ENCODE data around the gene EIF4E3.

- TF ChIP-seq MXI1 (IDR thresholded peaks at IDR 0.05; ENCODE audit: low read depth, low read length), result no peak
- no peak for TF ChIP-seq RCOR1 (conservative IDR thresholded peaks at IDR 0.05; ENCODE audit: low read depth, low read length)
- TF ChIP-seq MLLT1 (IDR thresholded peaks at IDR 0.05), result no peak
- no peak for TF ChIP-seq CTCF (IDR thresholded peaks at IDR 0.05 in 2 of 3, conservative IDR thresholded peaks at IDR 0.05 in 1 of 3; ENCODE audit: control insufficient read depth in 2 of 3, extremely low read depth in 1 of 3, insufficient read depth in 1 of 3, low read depth in 3 of 3, low read length in 3 of 3)
- no peak for TF ChIP-seq PBX3 (IDR thresholded peaks at IDR 0.05; ENCODE audit: insufficient replicate concordance, low read depth, low read length)
- no peak for TF ChIP-seq YY1 (IDR thresholded peaks at IDR 0.05; ENCODE audit: low read depth, low read length)
- no peak for TF ChIP-seq POLR2AphosphoS2 (IDR thresholded peaks at IDR 0.05; ENCODE audit: low read depth, low read length)
- TF ChIP-seq STAT3 (IDR thresholded peaks at IDR 0.05; ENCODE audit: low read depth, low read length), result no peak
- TF ChIP-seq CREM (IDR thresholded peaks at IDR 0.05; ENCODE audit: low read depth), result no peak
- TF ChIP-seq POLR2A (IDR thresholded peaks at IDR 0.05; ENCODE audit: low read depth, low read length), result no peak
- no peak for TF ChIP-seq E2F4 (IDR thresholded peaks at IDR 0.05; ENCODE audit: low read depth, low read length)
- TF ChIP-seq FOS (IDR thresholded peaks at IDR 0.05; ENCODE audit: borderline replicate concordance, extremely low read depth, insufficient read length), result no peak
Measured at GRCh38 chr3:71676931-71677330, 48.3 kb downstream of the EIF4E3 start.

All from GM12878 (cell line).